Immature natural killer cell (primary cell): ENCODE data around the gene EIF3I. TPM values are rescaled to one million over a fixed set of nuclear protein-coding genes. Genes with fewer than 3 reads are reported as not detected.
A peak's percentile ranks its signal among the peaks of the same experiment; 100 is the strongest.

Experiments
- DNase-seq, 3 donors: peaks; one replicate each; pipeline ENCODE4 v3.0.0; 2022; ENCODE audit warnings: mixed read lengths in 1 of 3
- H3K27ac Mint-ChIP-seq, 6 donors: one replicate each; pipeline ENCODE4 v1.8.0; 2020; ENCODE audit warnings: mixed read lengths in 6 of 6, mild to moderate bottlenecking in 5 of 6, inconsistent platforms in 4 of 6, moderate library complexity in 3 of 6
- H3K27me3 Mint-ChIP-seq, 3 donors: one replicate each; pipeline ENCODE4 v1.8.0; 2020 to 2021; ENCODE audit warnings: low read depth in 3 of 3, mild to moderate bottlenecking in 3 of 3, mixed read lengths in 3 of 3, moderate library complexity in 3 of 3, inconsistent platforms in 1 of 3
- H3K36me3 Mint-ChIP-seq, 3 donors: one replicate each; pipeline ENCODE4 v1.8.0; 2020; ENCODE audit warnings: mixed read lengths in 3 of 3, inconsistent platforms in 2 of 3, mild to moderate bottlenecking in 2 of 3
- H3K4me1 Mint-ChIP-seq, 2 donors: one replicate each; pipeline ENCODE4 v1.8.0; 2020; ENCODE audit warnings: inconsistent platforms in 2 of 2, mild to moderate bottlenecking in 2 of 2, mixed read lengths in 2 of 2, moderate library complexity in 1 of 2
- H3K4me3 Mint-ChIP-seq, 5 donors: one replicate each; pipeline ENCODE4 v1.8.0; 2020; ENCODE audit warnings: mild to moderate bottlenecking in 5 of 5, mixed read lengths in 5 of 5, inconsistent platforms in 3 of 5, moderate library complexity in 3 of 5
- H3K9me3 Mint-ChIP-seq, 6 donors: one replicate each; pipeline ENCODE4 v1.8.0; 2020; ENCODE audit warnings: mild to moderate bottlenecking in 6 of 6, mixed read lengths in 6 of 6, inconsistent platforms in 4 of 6, moderate library complexity in 3 of 6
- polyA plus RNA-seq, 3 donors: library from polyadenylated mRNA; unstranded; fragments of 300-500 nt; fragmentation: Illumina TruSeq; gene quantifications; one replicate each; pipeline ENCODE4 v1.2.3, GENCODE V29; 2021

EIF3I gene
- 100 to 1,000 TPM; 189 to 313 (median 197) TPM for polyA plus RNA-seq

DNA sequence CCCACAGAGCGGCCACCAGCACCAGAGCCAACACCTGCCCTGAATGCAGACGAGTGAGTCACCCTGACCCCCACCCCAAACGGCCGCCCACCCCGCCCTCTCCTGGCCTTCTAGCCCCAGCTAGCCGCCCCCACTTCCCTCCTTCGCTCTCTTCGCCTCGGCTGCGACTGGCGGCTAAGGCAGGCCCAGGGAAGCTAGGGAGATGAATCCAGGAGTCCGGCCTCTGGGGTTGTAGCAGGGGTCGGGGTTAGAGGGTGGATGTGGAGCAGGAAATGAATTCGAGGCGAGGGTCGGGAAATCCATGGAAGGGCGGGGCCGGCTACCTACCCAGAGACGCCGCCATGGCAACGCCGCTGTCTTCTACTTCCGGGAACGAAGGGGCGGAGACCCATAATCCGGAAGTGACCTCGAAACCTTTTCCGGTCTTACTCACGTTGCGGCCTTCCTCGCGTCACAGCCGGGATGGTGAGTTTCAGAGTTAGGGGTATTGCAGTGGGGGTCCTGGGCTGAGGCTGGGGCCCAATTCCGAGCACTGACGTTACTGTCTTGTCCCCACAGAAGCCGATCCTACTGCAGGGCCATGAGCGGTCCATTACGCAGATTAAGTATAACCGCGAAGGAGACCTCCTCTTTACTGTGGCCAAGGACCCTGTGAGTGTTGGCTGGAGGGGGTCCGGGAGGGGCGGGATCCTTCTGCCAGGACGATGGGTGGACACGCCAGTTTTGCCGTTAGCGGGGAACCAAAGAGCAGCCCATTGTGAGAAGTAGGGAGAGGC lies at the start of gene EIF3I, which contains the start of gene TMEM234:
TSS of gene EIF3I (plus strand) at position 428 of the 776 bp plus-strand sequence. CDS start at position 463, 35 bp downstream.
TSS of gene TMEM234 (minus strand) at position 374 of the 776 bp plus-strand sequence. CDS start at position 343, 31 bp downstream.
- Mint-ChIP-seq H3K27me3 (peaks cover 0 to 6% (median 4%) of the 10 kb centered on the region in 3 donors), H3K36me3 (peaks cover 8 to 22% (median 9%) of the 10 kb centered on the region in 3 donors), H3K27ac (peak within 1 kb of the TSS; percentile 96 to 99 (median 98)), H3K4me1 (peaks cover 33 to 43% of the 10 kb centered on the region in 2 donors), H3K9me3 (no peaks in the 10 kb centered on the region), H3K4me3 (peak within 1 kb of the TSS; percentile 97 to 99 (median 97))
- DNase-seq = peak; percentile 91

DNA sequence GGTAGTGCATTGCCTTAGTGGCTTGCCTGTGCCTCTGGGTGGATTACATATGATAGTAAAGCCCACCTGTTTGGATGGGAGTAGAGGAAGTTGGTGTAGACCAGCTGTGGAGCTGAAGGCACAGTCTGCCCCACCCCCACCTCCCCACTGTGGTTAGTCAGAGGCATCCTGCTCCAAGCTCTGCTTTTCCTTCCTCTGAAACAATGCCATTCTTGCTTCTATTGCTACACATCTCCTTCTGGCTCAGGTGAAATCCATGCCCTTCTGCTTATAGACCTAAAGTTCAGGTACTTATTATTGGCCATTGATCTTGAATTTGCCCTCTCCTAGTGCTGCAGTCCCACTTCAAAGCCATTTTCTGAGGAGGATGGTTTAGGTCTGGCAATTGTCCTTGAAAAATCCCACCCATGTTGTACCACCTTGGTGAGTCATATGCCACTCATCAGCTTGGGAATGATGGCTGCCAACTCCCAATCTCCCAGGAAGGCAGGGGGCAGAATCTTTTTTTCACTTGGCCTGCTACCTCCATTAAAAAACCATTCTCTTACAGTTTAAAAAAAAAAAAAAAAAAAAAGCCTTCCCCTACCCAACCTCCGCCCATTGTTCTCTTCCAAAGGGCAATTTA lies 49.5 kb upstream of the EIF3I start:
- no peak for DNase-seq
- peaks cover 0 to 12% of the 10 kb centered on the region in 2 donors for H3K4me1 Mint-ChIP-seq
- peaks cover 0 to 2% (median under 1%) of the 10 kb centered on the region in 3 donors for H3K27me3 Mint-ChIP-seq
- peak overlapping the region in 2 of 6 donors; percentile 3 to 29 for H3K27ac Mint-ChIP-seq
- H3K9me3 Mint-ChIP-seq = no peaks in the 10 kb centered on the region
- H3K36me3 Mint-ChIP-seq = peaks cover 25 to 43% (median 26%) of the 10 kb centered on the region in 3 donors
- no peak overlapping the region for H3K4me3 Mint-ChIP-seq

GRCh38 chr1:32178380-32179192 lies 43.6 kb upstream of the EIF3I start:
- peaks cover 0 to 10% (median 4%) of the 10 kb centered on the region in 3 donors for H3K36me3 Mint-ChIP-seq
- H3K27ac Mint-ChIP-seq = peak overlapping the region; percentile 91 to 97 (median 95)
- no peak for DNase-seq
- peak overlapping the region; percentile 89 to 94 (median 91) for H3K4me3 Mint-ChIP-seq
- peaks cover 31 to 33% of the 10 kb centered on the region in 2 donors for H3K4me1 Mint-ChIP-seq
- H3K9me3 Mint-ChIP-seq = no peaks in the 10 kb centered on the region
- peaks cover 9 to 18% (median 11%) of the 10 kb centered on the region in 3 donors for H3K27me3 Mint-ChIP-seq

DNA sequence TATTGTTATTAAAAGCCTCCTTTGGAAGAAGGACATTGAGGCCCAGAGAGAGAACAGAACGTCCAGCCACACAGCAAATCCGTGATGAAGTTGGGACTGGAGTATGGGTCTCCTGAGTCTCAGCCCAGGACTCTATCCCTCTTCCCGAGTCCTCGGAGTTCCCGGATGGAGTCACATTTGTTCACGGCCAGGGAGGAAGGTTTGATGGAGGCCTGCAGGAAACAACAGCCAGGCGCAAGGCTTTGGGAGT lies 43.1 kb upstream of the EIF3I start:
- Mint-ChIP-seq H3K27ac (peak overlapping the region; percentile 91 to 97 (median 95)), H3K4me1 (peaks cover 36% of the 10 kb centered on the region in 2 donors), H3K27me3 (peaks cover 9 to 18% (median 11%) of the 10 kb centered on the region in 3 donors), H3K9me3 (no peaks in the 10 kb centered on the region), H3K4me3 (peak overlapping the region; percentile 89 to 94 (median 91)), H3K36me3 (peaks cover 0 to 9% (median 7%) of the 10 kb centered on the region in 3 donors)
- peak in 1 of 3 donors; percentile 7 for DNase-seq

DNA sequence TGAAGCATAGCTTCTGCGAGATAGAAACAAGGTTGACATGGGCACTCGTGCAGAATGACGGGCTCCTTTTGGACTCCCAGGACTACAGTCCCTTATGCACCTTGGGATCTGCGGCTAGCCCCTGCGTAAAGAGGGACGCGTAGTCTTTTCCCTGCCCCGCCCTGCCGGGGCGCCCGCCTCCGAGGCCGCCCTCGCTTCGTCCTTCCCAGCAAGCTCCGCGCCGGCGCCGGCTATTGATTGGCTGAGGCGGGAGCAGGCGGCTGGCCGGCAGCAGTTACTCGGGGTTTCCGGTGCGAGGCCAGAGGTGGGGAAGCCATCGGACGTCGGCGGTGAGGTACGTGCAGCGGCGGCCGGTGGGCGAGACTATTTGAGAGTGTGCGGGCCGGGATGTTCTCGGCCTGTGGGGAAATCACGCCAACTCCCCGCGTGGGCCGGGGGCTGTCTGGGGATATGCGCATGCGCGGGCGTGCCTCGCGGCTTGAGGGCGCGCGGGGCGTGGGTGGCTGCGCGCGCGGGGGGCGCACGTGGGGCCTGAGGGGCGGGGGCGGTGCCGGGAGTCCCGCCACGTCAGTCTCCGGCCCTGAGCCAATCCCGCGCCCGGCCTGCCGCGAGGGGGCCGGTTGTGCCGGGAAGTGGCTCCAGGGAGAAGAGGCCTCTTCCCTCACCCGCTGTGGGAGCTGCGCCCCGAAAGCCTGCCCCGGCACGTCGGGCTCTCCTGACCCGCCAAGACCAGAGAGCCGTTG lies 42.6 kb upstream of the EIF3I start, which contains the start of gene TXLNA:
TSS of gene TXLNA (plus strand) at position 233 of the 743 bp plus-strand sequence. CDS start 671 bp downstream, outside the sequence.
- peak; percentile 90 to 91 (median 90) for DNase-seq
- Mint-ChIP-seq H3K4me1 (peaks cover 37 to 41% of the 10 kb centered on the region in 2 donors), H3K36me3 (peaks cover 0 to 12% (median 6%) of the 10 kb centered on the region in 3 donors), H3K27me3 (peaks cover 9 to 18% (median 11%) of the 10 kb centered on the region in 3 donors), H3K9me3 (no peaks in the 10 kb centered on the region), H3K27ac (peak within 1 kb of the TSS; percentile 92 to 97 (median 95)), H3K4me3 (peak within 1 kb of the TSS; percentile 89 to 94 (median 91))

DNA sequence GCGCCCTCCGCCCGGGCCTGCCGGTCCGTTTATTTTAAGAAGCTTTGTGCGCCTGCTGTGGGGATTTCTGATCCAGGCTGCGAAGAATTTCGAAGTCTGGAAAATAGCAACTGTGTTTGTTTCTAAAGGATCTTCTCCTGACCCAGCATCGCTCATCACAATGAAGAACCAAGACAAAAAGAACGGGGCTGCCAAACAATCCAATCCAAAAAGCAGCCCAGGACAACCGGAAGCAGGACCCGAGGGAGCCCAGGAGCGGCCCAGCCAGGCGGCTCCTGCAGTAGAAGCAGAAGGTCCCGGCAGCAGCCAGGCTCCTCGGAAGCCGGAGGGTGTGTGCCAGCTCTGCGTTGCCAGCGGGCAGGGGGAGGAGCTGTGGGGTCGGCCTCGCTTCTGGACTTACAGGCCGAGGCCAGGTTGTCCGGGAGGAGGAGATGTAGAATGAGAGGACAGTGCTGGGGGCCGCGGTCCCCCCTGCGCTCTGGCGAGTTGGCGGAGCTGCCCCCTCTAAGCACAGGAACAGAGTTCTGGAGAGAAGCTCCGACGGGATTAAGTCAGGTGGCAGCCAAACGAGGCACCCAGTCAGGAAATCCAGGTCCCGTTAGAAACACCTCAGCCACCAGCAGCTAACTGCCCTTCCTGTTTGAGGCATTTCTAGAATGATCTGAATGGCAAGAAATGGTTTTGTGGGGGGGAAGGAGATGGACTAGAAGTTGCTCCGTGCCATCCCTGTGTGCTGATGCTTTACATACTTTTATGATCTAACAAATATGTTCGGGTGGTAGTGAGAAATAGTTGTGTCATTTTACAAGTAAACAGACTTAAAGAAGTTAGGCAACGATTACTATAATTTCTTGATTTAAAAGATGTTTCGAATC lies 41.8 kb upstream of the EIF3I start:
- DNase-seq = peak; percentile 40 to 42 (median 40)
- Mint-ChIP-seq H3K4me3 (peak overlapping the region; percentile 86 to 94 (median 91)), H3K9me3 (no peaks in the 10 kb centered on the region), H3K4me1 (peaks cover 42 to 47% of the 10 kb centered on the region in 2 donors), H3K27me3 (peaks cover 9 to 18% (median 11%) of the 10 kb centered on the region in 3 donors), H3K36me3 (peaks cover 5 to 17% (median 6%) of the 10 kb centered on the region in 3 donors), H3K27ac (peak overlapping the region; percentile 90 to 94 (median 92))

GRCh38 chr1:32181065-32181464 lies 41.1 kb upstream of the EIF3I start:
- Mint-ChIP-seq H3K27ac (peak overlapping the region; percentile 90 to 94 (median 92)), H3K4me3 (peak overlapping the region; percentile 86 to 94 (median 91)), H3K27me3 (peaks cover 9 to 18% (median 11%) of the 10 kb centered on the region in 3 donors), H3K9me3 (no peaks in the 10 kb centered on the region), H3K36me3 (peaks cover 6 to 17% (median 9%) of the 10 kb centered on the region in 3 donors), H3K4me1 (peaks cover 46 to 48% of the 10 kb centered on the region in 2 donors)
- DNase-seq = no peak

- peaks cover 11 to 21% (median 14%) of the 10 kb centered on the region in 3 donors for H3K36me3 Mint-ChIP-seq
- no peaks in the 10 kb centered on the region for H3K9me3 Mint-ChIP-seq
- no peak for DNase-seq
Observed at GRCh38 chr1:32181563-32181962, 40.6 kb upstream of the EIF3I start.

DNA sequence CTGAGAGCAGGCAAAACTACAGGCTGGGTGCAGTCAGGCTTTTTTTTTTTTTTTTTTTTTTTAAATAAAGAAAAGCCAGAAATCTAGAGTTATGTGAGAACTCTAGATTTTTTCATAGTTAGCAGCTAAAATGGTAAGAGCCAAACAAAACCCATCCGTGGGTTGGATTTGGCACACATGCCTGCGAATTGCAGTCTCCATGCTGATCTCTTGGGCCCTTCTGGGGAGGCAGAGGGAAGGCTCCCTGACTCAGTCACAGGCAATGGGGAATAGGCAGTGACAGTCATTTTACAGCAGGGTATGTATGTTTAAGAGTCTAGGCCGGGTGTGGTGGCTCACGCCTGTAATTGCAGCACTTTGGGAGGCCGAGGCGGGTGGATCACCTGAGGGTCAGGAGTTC lies 40.1 kb upstream of the EIF3I start:
- peak overlapping the region in 4 of 6 donors; percentile 34 to 74 (median 55) for H3K27ac Mint-ChIP-seq
- H3K9me3 Mint-ChIP-seq = no peaks in the 10 kb centered on the region
- no peak for DNase-seq
- H3K4me1 Mint-ChIP-seq = peaks cover 52 to 55% of the 10 kb centered on the region in 2 donors
- peak overlapping the region in 1 of 5 donors; percentile 27 for H3K4me3 Mint-ChIP-seq
- H3K27me3 Mint-ChIP-seq = peaks cover 9 to 18% (median 11%) of the 10 kb centered on the region in 3 donors
- H3K36me3 Mint-ChIP-seq = peaks cover 13 to 22% (median 16%) of the 10 kb centered on the region in 3 donors

More at GRCh38 chr1:32181563-32181962, 40.6 kb upstream of the EIF3I start:
- peak overlapping the region; percentile 73 to 92 (median 91) for H3K27ac Mint-ChIP-seq
- peaks cover 9 to 18% (median 11%) of the 10 kb centered on the region in 3 donors for H3K27me3 Mint-ChIP-seq
- H3K4me1 Mint-ChIP-seq = peaks cover 51 to 52% of the 10 kb centered on the region in 2 donors
- peak overlapping the region; percentile 86 to 94 (median 91) for H3K4me3 Mint-ChIP-seq

- no peak for DNase-seq
- Mint-ChIP-seq H3K9me3 (no peaks in the 10 kb centered on the region), H3K27me3 (peaks cover 5 to 11% (median 8%) of the 10 kb centered on the region in 3 donors), H3K27ac (peak overlapping the region in 2 of 6 donors; percentile 57 to 77), H3K4me3 (no peak overlapping the region), H3K4me1 (peaks cover 50 to 55% of the 10 kb centered on the region in 2 donors), H3K36me3 (peaks cover 24 to 37% (median 35%) of the 10 kb centered on the region in 3 donors)
Observed at GRCh38 chr1:32184650-32185049, 37.6 kb upstream of the EIF3I start.

- no peaks in the 10 kb centered on the region for H3K9me3 Mint-ChIP-seq
- H3K27me3 Mint-ChIP-seq = peaks cover 2 to 6% (median 2%) of the 10 kb centered on the region in 3 donors
- H3K4me3 Mint-ChIP-seq = no peak overlapping the region
- peaks cover 38 to 42% of the 10 kb centered on the region in 2 donors for H3K4me1 Mint-ChIP-seq
- DNase-seq = no peak
- peaks cover 35 to 45% (median 41%) of the 10 kb centered on the region in 3 donors for H3K36me3 Mint-ChIP-seq
- peak overlapping the region in 3 of 6 donors; percentile 13 to 65 (median 23) for H3K27ac Mint-ChIP-seq
Observed at GRCh38 chr1:32186077-32186476, 36.1 kb upstream of the EIF3I start.
